Astrocyte (in vitro differentiated cells and primary cell): ENCODE results near the gene B4GALT5. TPM values are rescaled to one million over a fixed set of nuclear protein-coding genes. Genes with fewer than 3 reads are reported as not detected.

ENCODE experiments used
- DNase-seq: peaks from one replicate; pipeline ENCODE4 v3.0.0-alpha.2; 2010; ENCODE audit warnings: low read depth
- FAIRE-seq: peaks from 2 replicates; lab custom pipeline; 2011; peaks lifted over from hg19 to GRCh38; lab: Jason Lieb, UNC
- H2AFZ ChIP-seq: 2 replicates; pipeline ENCODE4 v1.6.0; 2012; ENCODE audit warnings: low read depth, low read length, inconsistent platforms
- H3K27ac ChIP-seq: 2 replicates; pipeline ENCODE4 v1.5.1; 2011; ENCODE audit warnings: low read depth, low read length, inconsistent platforms
- H3K27me3 ChIP-seq: 2 replicates; pipeline ENCODE4 v1.6.0; 2011; ENCODE audit warnings: low read length, inconsistent platforms; ENCODE audit not compliant: insufficient read depth
- H3K36me3 ChIP-seq: 2 replicates; pipeline ENCODE4 v1.5.1; 2011; ENCODE audit warnings: low read length, inconsistent platforms; ENCODE audit not compliant: insufficient read depth
- H3K4me1 ChIP-seq: 2 replicates; pipeline ENCODE4 v1.5.1; 2011; ENCODE audit warnings: low read length, inconsistent platforms; ENCODE audit not compliant: insufficient read depth
- H3K4me2 ChIP-seq: 2 replicates; pipeline ENCODE4 v1.6.0; 2012; ENCODE audit warnings: low read length, inconsistent platforms
- H3K4me3 ChIP-seq: 2 replicates; pipeline ENCODE4 v1.5.1; 2011; ENCODE audit warnings: low read depth, mild to moderate bottlenecking, low read length, inconsistent platforms; ENCODE audit not compliant: insufficient read depth
- H3K79me2 ChIP-seq: 2 replicates; pipeline ENCODE4 v1.6.0; 2012; ENCODE audit warnings: mild to moderate bottlenecking, low read length, inconsistent platforms; ENCODE audit not compliant: insufficient read depth
- H3K9ac ChIP-seq: 2 replicates; pipeline ENCODE4 v1.6.0; 2012; ENCODE audit warnings: mild to moderate bottlenecking, low read length, inconsistent platforms
- H3K9me3 ChIP-seq: 2 replicates; pipeline ENCODE4 v1.5.1; 2012; ENCODE audit warnings: low read depth, mild to moderate bottlenecking, low read length, inconsistent platforms; ENCODE audit not compliant: insufficient read depth
- H4K20me1 ChIP-seq: 2 replicates; pipeline ENCODE4 v1.6.0; 2012; ENCODE audit warnings: low read length, inconsistent platforms; ENCODE audit not compliant: insufficient read depth
- H3K27ac Mint-ChIP-seq: one replicate; pipeline ENCODE4 v1.8.0; 2021; ENCODE audit warnings: mild to moderate bottlenecking, mixed read lengths; ENCODE audit not compliant: unreplicated experiment
- H3K27me3 Mint-ChIP-seq: one replicate; pipeline ENCODE4 v1.8.0; 2021; ENCODE audit warnings: low read depth, mixed read lengths; ENCODE audit not compliant: unreplicated experiment
- H3K36me3 Mint-ChIP-seq: one replicate; pipeline ENCODE4 v1.8.0; 2021; ENCODE audit warnings: low read depth, mixed read lengths; ENCODE audit not compliant: unreplicated experiment
- H3K4me1 Mint-ChIP-seq: one replicate; pipeline ENCODE4 v1.8.0; 2021; ENCODE audit warnings: low read depth, mixed read lengths; ENCODE audit not compliant: unreplicated experiment
- H3K4me3 Mint-ChIP-seq: one replicate; pipeline ENCODE4 v1.8.0; 2021; ENCODE audit warnings: mild to moderate bottlenecking, moderate library complexity, mixed read lengths; ENCODE audit not compliant: unreplicated experiment
- H3K9me3 Mint-ChIP-seq: one replicate; pipeline ENCODE4 v1.8.0; 2021; ENCODE audit warnings: mild to moderate bottlenecking, mixed read lengths; ENCODE audit not compliant: unreplicated experiment
- CTCF ChIP-seq: IDR thresholded peaks from 2 replicates; pipeline ENCODE4 v1.5.1; 2011; ENCODE audit warnings: low read depth, mild to moderate bottlenecking, inconsistent platforms, low read length, moderate library complexity; ENCODE audit not compliant: insufficient read depth
- EZH2 ChIP-seq: IDR thresholded peaks from 2 replicates; pipeline ENCODE4 v1.6.1; 2012; ENCODE audit warnings: mild to moderate bottlenecking, low read length, inconsistent platforms; ENCODE audit not compliant: insufficient read depth
- total RNA-seq: library from RNA; stranded (reverse); gene quantifications from 2 replicates; pipeline ENCODE4 v1.2.1, GENCODE V29; 2021

B4GALT5 gene
- total RNA-seq, 1 donor from 2014 or later: 41.9 TPM

- Histone ChIP-seq H3K9ac (no peak overlapping the region), H3K36me3 (no peaks in the 10 kb centered on the region), H3K27ac (no peak overlapping the region), H3K4me1 (peaks cover 22% of the 10 kb centered on the region), H3K27me3 (peaks cover 2% of the 10 kb centered on the region), H3K9me3 (no peaks in the 10 kb centered on the region), H4K20me1 (no peaks in the 10 kb centered on the region), H3K4me3 (no peak overlapping the region), H2AFZ (no peak overlapping the region), H3K79me2 (no peaks in the 10 kb centered on the region), H3K4me2 (no peak overlapping the region)
- TF ChIP-seq CTCF (no peak), EZH2 (no peak)
- H3K36me3 Mint-ChIP-seq: peaks cover 2% of the 10 kb centered on the region
- no peak overlapping the region for H3K4me3 Mint-ChIP-seq
- FAIRE-seq (no peak), DNase-seq (no peak)
- peaks cover 3% of the 10 kb centered on the region for H3K4me1 Mint-ChIP-seq
- H3K27me3 Mint-ChIP-seq: peaks cover 24% of the 10 kb centered on the region
- H3K27ac Mint-ChIP-seq: no peak overlapping the region
- peaks cover 2% of the 10 kb centered on the region for H3K9me3 Mint-ChIP-seq
These were observed 113.9 kb downstream of the B4GALT5 start for GRCh38 chr20:49599746-49600113.

- Histone ChIP-seq H3K9me3 (no peaks in the 10 kb centered on the region), H3K79me2 (no peaks in the 10 kb centered on the region), H3K4me3 (no peak overlapping the region), H3K27me3 (peaks cover 2% of the 10 kb centered on the region), H2AFZ (no peak overlapping the region), H3K36me3 (no peaks in the 10 kb centered on the region), H4K20me1 (no peaks in the 10 kb centered on the region), H3K9ac (no peak overlapping the region), H3K27ac (no peak overlapping the region), H3K4me1 (peaks cover 28% of the 10 kb centered on the region), H3K4me2 (no peak overlapping the region)
- Mint-ChIP-seq H3K4me1 (peaks cover 13% of the 10 kb centered on the region), H3K27ac (no peak overlapping the region), H3K27me3 (peaks cover 31% of the 10 kb centered on the region), H3K36me3 (peaks cover 4% of the 10 kb centered on the region), H3K4me3 (no peak overlapping the region), H3K9me3 (peaks cover 2% of the 10 kb centered on the region)
- no peak for FAIRE-seq
- DNase-seq: no peak
- TF ChIP-seq EZH2: no peak
- TF ChIP-seq CTCF: no peak
These were observed 115.8 kb downstream of the B4GALT5 start for GRCh38 chr20:49597825-49598395.

- Histone ChIP-seq H4K20me1 (no peaks in the 10 kb centered on the region), H3K27me3 (no peaks in the 10 kb centered on the region), H3K27ac (peak overlapping the region; percentile 52), H3K4me2 (peak overlapping the region; percentile 42), H3K79me2 (no peaks in the 10 kb centered on the region), H3K4me1 (peaks cover 28% of the 10 kb centered on the region), H3K4me3 (no peak overlapping the region), H3K36me3 (no peaks in the 10 kb centered on the region), H2AFZ (peak overlapping the region; percentile 5), H3K9ac (peak overlapping the region; percentile 32), H3K9me3 (no peaks in the 10 kb centered on the region)
- Mint-ChIP-seq H3K27me3 (peaks cover 45% of the 10 kb centered on the region), H3K36me3 (peaks cover 4% of the 10 kb centered on the region), H3K4me1 (peaks cover 13% of the 10 kb centered on the region), H3K27ac (no peak overlapping the region), H3K9me3 (peaks cover 2% of the 10 kb centered on the region), H3K4me3 (no peak overlapping the region)
- no peak for FAIRE-seq
- peak; percentile 85 for DNase-seq
- TF ChIP-seq CTCF: no peak
- TF ChIP-seq EZH2: no peak
These were observed 117.7 kb downstream of the B4GALT5 start for GRCh38 chr20:49595811-49596561.
